Ureter (tissue), 1 donor: ENCODE measurements around the gene ARID3A. TPM values are rescaled to one million over a fixed set of nuclear protein-coding genes. Genes with fewer than 3 reads are reported as not detected.
"Not testable (repeated sequence)": the region's sequence is repeated elsewhere in the genome, so short reads cannot be mapped to it uniquely, and the experiment has no call there.

Experiments
- DNase-seq: peaks from one replicate; pipeline ENCODE4 v3.0.0-alpha.2; 2020; ENCODE audit warnings: low spot score
- total RNA-seq: library from RNA; stranded (reverse); gene quantifications from one replicate; pipeline ENCODE4 v1.2.4, GENCODE V29; 2023
- donor health status: DM: yes; HTN: yes; CAD: no.

Gene ARID3A
- total RNA-seq, 1 donor from 2014 or later = 8.4 TPM

DNA sequence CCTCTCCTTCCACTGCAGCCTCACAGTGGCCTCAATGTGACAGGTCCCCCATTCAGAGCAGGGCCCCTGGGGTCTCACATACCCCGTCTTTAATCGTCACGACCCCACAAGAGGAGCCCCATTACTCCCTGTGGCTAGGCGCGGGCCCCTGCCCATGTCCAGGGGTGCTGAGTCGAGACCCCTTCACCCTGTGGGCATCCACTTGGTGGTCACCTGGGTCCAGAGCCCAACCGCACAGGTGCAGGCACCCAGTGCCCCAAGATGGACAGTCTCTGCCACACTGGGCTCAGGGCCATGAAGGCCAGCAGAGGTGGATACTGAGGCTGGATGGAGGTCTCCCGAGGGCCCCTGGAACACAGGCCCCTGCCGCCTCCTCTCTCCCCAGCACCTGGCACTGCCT is 92.1 kb downstream of the ARID3A start:
- DNase-seq = no peak

DNA sequence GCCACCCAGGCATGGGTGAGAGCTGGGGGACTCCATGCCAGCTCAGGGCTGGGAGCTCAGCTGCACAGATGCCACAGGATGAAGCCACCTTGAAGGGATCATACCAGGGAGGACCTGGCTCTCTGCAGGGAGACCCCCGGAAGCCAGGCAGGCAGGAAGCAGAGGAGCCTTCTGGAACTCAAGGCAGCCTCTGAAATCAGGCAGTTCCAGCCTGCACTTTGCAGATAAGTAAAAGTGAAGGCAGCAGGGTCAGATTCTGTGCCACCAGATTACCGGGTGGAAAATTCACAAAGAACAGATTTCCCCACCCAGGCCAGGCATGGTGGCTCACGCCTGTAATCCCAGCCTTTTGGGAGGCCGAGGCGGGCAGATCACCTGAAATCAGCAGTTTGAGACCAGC is 92.6 kb downstream of the ARID3A start:
- no peak for DNase-seq

DNA sequence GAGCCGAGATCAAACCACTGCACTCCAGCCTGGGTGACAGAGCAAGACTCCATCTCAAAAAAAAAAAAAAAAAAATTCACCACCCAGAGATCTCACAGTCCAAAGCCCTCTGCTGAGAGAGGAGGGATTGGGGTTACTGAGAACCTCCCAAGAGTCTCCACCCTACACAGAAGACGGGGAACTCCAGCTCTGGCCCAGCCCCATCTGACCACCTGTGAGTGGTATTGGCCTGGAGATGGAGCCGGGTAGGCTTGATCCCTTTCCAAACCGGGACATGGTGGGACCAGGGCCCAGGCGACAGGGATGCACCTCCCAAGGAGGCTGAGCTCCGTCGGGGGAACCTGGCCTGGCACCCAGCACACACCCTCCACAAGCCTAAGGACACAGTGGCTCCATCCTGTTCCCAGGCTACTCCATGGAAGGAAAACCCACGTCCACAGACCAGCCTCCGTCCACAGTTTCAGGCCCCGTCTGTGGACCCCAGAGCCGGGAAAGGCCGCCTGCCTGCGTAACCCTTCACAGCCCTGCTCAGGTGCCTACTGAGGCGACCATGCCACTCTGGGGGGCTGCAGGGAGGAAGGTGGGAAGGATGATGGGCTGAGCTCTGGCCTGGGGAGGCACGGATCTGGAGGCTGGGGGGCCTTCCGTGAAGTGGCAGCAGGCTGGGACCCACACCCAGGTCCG is 93.2 kb downstream of the ARID3A start:
- DNase-seq = no peak

DNA sequence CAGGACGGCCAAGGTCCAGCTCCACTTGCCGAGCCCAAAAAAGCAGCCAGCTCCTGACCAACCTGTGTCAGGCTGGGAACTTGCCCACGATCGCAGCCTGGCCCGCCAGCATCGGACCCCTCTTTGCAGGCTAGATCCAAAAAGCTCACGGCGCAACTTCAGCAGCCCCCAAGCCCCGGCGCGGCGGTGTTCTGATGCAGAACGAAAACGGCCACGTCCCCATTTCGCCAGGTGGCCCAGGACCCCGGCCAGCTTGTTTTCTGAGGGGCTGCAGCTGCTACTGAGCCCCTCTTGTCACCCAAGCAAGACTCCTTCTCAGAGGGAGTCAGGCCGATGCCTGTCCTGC is 93.8 kb downstream of the ARID3A start:
- no peak for DNase-seq

DNA sequence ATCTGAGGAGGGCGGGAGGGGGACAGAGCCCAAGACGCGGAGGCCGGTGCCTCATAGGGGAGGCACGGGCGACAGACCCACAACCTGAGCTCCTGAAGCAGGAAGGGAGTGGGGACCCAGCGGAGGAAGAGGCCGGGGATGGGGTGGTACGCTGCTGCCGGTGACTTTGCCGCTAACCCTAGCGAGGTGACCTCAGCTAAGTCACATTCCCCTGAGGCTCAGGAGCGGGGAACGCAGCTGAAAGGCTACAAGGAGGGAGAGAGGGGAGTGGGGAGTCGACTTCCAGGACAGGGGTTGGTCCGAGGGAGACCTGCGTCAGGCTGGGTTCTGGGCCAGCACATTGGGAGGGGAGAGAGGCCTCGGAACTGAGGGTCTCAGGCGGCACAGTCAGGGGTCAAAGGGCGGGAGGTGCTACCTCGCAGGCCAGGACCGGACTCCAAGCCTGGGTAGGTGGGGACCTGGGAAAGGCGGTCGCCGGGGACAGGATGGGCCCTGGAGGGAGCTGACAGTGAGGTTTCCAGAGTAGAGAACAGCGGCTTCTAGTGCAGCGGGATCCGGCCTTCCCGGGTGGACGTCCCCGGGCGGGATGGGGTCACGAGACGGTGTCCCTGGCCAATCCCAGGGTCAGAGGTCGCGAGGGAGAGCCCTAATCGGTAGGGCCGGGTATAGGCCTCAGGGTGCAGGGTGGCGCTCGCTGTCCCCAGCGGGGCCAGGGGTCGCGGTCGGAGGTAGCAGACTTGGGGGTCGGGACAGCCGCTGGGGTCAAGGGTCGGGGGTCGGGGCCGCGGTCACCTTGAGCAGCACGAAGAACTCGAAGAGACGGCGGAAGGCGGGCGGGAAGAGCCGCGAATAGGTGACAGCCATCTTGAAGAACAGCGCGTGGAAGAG is 94.4 kb downstream of the ARID3A start:
- DNase-seq = no peak

DNA sequence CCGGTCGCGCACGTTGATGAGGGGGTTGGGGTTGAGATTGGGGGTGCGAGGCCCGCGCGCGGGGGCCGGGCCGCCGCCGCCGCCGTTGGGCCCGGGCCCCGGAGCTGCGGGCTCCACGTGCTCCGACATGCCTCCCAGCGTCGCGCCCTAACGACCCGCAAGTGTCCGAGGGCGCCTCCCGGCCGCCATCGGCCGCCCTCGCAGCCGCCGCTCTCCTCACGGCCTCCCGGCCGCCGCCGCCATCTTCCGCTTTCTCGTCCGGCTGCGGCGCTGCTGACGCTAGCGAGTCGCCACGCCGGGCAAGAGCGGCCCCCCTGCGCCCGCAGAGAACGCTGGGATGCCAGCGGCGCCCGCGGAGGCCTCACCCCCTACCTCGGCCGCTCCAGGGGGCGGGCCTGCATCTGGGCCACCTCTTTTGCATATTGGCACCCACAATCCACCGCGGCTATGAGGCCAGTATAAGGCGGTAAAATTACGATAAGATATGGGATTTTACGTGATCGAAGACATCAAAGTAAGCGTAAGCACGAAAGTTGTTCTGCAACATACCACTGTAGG is 95.1 kb downstream of the ARID3A start, which contains the start of gene TMEM259:
Gene TMEM259, minus strand, starts transcription at position 256 of the 558 bp plus-strand sequence. Its CDS starts 127 bp downstream, at position 129.
- peak; percentile 98 for DNase-seq

DNA sequence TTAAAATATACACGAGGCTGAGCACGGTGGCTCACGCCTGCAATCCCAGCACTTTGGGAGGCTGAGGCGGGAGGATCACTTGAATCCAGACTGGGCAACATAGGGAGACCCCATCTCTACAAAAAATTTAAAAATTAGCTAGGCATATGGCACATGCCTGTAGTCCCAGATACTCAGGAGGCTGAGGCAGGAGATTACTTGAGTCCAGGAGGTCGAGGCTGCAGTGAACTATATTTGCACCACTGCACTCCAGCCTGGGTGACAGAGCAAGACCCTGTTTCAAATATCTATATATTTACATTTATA is 98.0 kb downstream of the ARID3A start:
- not testable (repeated sequence) for DNase-seq

DNA sequence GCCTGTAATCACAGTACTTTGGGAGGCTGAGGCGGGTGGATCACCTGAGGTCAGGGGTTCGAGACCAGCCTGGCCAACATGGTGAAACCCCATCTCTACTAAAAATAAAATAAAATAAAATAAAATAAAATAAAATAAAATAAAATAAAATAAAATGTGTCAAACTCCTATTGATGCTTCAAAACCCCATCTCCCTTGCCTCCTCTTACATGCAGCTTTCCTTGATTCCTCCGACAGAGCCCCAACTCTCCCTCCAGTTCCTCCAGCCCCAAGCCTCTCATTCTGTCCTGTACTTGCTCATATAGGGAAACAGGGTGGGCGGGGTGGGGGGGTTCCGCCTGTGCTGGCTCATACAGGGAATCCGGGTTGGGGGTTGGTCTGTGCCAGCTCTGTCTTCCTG is 99.2 kb downstream of the ARID3A start:
- not testable (repeated sequence) for DNase-seq

Other genes with a start within 250 kb of the ARID3A start
- gene FSTL3, start 249.6 kb upstream of the ARID3A start, total RNA-seq = 29.8 TPM
- not detected for gene PRSS57, start 230.6 kb upstream of the ARID3A start, total RNA-seq
- 26.0 TPM for gene PALM, start 217.1 kb upstream of the ARID3A start, total RNA-seq
- 2.4 TPM for gene MISP, start 174.9 kb upstream of the ARID3A start, total RNA-seq
- 374 TPM for gene PTBP1, start 128.6 kb upstream of the ARID3A start, total RNA-seq
- gene PLPPR3, start 104.1 kb upstream of the ARID3A start, total RNA-seq = not detected
- not detected for gene AZU1, start 98.2 kb upstream of the ARID3A start, total RNA-seq
- gene PRTN3, start 85.0 kb upstream of the ARID3A start, total RNA-seq = not detected
- gene ELANE, start 73.7 kb upstream of the ARID3A start, total RNA-seq = 0.81 TPM
- 139 TPM for gene CFD, start 66.4 kb upstream of the ARID3A start, total RNA-seq
- 63.7 TPM for gene MED16, start 32.8 kb upstream of the ARID3A start, total RNA-seq
- not detected for gene RNU6-9, start 32.6 kb upstream of the ARID3A start, total RNA-seq
- gene R3HDM4, start 12.8 kb upstream of the ARID3A start, total RNA-seq = 69.5 TPM
- not detected for gene KISS1R, start 8.7 kb upstream of the ARID3A start, total RNA-seq
- gene WDR18, start 58.3 kb downstream of the ARID3A start, total RNA-seq = 36.6 TPM
- not detected for gene GRIN3B, start 74.4 kb downstream of the ARID3A start, total RNA-seq
- 210 TPM for gene TMEM259, start 95.1 kb downstream of the ARID3A start, total RNA-seq
- gene RNU6-2, start 95.5 kb downstream of the ARID3A start, total RNA-seq = not detected
- 223 TPM for gene CNN2, start 100.6 kb downstream of the ARID3A start, total RNA-seq
- 21.4 TPM for gene ABCA7, start 114.1 kb downstream of the ARID3A start, total RNA-seq
- gene ARHGAP45, start 141.1 kb downstream of the ARID3A start, total RNA-seq = 20.7 TPM
- 138 TPM for gene POLR2E, start 169.3 kb downstream of the ARID3A start, total RNA-seq
- gene GPX4, start 178.0 kb downstream of the ARID3A start, total RNA-seq = 213 TPM
- gene SBNO2, start 248.2 kb downstream of the ARID3A start, total RNA-seq = 122 TPM